ENCODE measurements around the gene SMIM5.

The SMIM5 gene

GRCh38 chr17:75667825-75668224 lies 34.6 kb downstream of the SMIM5 start:
- DNase-seq (ENCODE audit: low read depth in 2 of 2), result no peak

- no peak for DNase-seq (ENCODE audit: low read depth in 2 of 2)
Observed at GRCh38 chr17:75668489-75668888, 35.3 kb downstream of the SMIM5 start.

- no peak for DNase-seq (ENCODE audit: low read depth in 2 of 2)
Observed at GRCh38 chr17:75670868-75671267, 37.6 kb downstream of the SMIM5 start.

GRCh38 chr17:75672011-75672410 lies 38.8 kb downstream of the SMIM5 start:
- DNase-seq (ENCODE audit: low read depth in 2 of 2), result no peak

- no peak for DNase-seq (ENCODE audit: low read depth in 2 of 2)
Observed at GRCh38 chr17:75673487-75673886, 40.3 kb downstream of the SMIM5 start.

- no peak for DNase-seq (ENCODE audit: low read depth in 2 of 2)
Observed at GRCh38 chr17:75676461-75676860, 43.2 kb downstream of the SMIM5 start.

GRCh38 chr17:75679706-75680211 lies 46.5 kb downstream of the SMIM5 start:
- no peak for DNase-seq (ENCODE audit: low read depth in 2 of 2)

GRCh38 chr17:75680431-75680830 lies 47.2 kb downstream of the SMIM5 start:
- no peak for DNase-seq (ENCODE audit: low read depth in 2 of 2)

GRCh38 chr17:75681289-75681688 lies 48.1 kb downstream of the SMIM5 start:
- DNase-seq (ENCODE audit: low read depth in 2 of 2), result no peak

GRCh38 chr17:75683583-75683982 lies 50.3 kb downstream of the SMIM5 start:
- DNase-seq (ENCODE audit: low read depth in 2 of 2), result no peak

- DNase-seq (ENCODE audit: low read depth in 2 of 2), result no peak
Observed at GRCh38 chr17:75684249-75684648, 51.0 kb downstream of the SMIM5 start.

GRCh38 chr17:75684924-75685323 lies 51.7 kb downstream of the SMIM5 start:
- peak; percentile 18 to 36 for DNase-seq (ENCODE audit: low read depth in 2 of 2)

- no peak for DNase-seq (ENCODE audit: low read depth in 2 of 2)
Observed at GRCh38 chr17:75685499-75685898, 52.3 kb downstream of the SMIM5 start.

GRCh38 chr17:75688209-75688825 lies 55.1 kb downstream of the SMIM5 start:
- no peak for DNase-seq (ENCODE audit: low read depth in 2 of 2)

GRCh38 chr17:75689441-75689873 lies 56.2 kb downstream of the SMIM5 start:
- no peak for DNase-seq (ENCODE audit: low read depth in 2 of 2)
